ENCODE results near the gene FLNB.

FLNB gene

GRCh38 chr3:58009749-58010535 is 1.7 kb downstream of the FLNB start:
- no peak for DNase-seq

GRCh38 chr3:58010562-58010961 is 2.3 kb downstream of the FLNB start:
- no peak for DNase-seq

DNA sequence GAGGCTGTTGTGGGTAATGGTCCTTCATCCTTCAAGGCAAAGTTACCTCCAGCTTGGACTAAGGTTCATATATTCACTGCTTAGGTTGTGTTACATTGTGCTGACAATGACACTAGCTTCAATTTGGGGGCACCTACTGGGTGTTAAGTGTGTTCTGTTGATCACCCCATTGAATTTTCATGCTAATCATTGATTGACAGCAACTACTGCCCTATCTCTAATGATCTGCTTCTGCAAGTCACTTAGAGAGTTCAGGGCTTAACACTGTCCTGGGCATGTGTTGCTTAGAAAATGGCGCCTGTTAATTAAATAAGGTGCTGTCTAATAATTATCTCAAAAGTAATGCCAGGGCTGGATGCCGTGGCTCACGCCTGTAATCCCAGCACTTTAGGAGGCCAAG is 3.4 kb downstream of the FLNB start:
- DNase-seq: no peak

DNA sequence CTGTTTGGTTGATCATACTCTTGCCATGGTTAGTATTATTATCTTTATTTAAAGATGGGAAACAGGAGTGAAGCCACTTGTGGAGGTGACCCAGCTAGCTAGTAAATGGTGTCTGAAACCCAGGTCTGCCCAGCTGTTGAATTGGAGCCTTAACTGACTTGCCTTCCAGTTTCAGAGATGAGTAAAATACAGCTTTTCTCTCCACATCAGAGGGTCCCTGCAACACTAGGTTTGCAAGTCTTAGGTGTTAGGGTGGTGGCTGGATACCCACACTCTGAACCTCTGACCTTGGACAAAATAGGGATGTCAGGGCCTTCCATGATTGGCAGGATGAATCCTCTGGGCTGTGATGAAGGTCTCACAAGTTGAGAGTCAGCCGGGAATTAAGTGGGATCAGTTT is 4.1 kb downstream of the FLNB start:
- no peak for DNase-seq

DNA sequence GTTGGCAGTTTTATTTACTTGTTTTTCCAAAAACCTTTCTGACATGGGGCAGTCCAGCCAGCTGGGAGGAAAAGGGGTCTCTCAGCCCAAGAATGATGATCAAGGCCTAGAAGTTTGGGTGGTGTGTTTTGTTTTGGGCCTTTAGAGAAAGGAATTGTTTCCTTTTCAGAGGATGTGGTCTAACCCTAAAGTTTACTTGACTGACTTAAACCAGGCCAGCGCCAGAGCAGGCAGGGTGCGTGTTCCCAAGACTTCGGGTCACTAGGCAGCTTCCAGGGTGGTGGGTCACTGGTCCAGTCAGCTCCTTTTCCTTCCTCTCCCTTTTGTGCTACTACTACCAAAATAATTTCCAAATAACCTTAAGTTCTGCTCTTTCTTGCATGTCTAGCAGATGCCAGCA is 4.9 kb downstream of the FLNB start:
- no peak for DNase-seq

- no peak for DNase-seq
Observed at GRCh38 chr3:58013973-58014649, 5.9 kb downstream of the FLNB start.

GRCh38 chr3:58015520-58015915 is 7.3 kb downstream of the FLNB start:
- no peak for DNase-seq

DNA sequence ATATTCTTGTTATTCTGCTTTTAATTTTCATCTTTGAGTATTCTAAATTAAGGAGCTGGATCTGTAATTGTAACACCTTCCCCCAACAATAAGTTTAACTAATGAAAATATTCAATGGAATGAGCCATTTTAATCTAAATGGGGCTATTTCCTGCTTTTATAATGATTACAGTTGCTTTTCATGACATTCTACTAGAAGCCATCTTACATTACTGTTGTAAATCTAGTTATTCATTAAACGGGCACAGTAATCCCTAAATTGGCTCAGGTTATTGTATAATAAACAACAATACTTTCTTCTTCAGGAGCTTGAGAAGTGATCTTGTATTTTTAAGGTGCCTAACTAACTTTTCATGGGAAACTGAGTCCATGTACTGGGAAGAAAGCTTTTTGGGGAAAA is 8.5 kb downstream of the FLNB start:
- no peak for DNase-seq

DNA sequence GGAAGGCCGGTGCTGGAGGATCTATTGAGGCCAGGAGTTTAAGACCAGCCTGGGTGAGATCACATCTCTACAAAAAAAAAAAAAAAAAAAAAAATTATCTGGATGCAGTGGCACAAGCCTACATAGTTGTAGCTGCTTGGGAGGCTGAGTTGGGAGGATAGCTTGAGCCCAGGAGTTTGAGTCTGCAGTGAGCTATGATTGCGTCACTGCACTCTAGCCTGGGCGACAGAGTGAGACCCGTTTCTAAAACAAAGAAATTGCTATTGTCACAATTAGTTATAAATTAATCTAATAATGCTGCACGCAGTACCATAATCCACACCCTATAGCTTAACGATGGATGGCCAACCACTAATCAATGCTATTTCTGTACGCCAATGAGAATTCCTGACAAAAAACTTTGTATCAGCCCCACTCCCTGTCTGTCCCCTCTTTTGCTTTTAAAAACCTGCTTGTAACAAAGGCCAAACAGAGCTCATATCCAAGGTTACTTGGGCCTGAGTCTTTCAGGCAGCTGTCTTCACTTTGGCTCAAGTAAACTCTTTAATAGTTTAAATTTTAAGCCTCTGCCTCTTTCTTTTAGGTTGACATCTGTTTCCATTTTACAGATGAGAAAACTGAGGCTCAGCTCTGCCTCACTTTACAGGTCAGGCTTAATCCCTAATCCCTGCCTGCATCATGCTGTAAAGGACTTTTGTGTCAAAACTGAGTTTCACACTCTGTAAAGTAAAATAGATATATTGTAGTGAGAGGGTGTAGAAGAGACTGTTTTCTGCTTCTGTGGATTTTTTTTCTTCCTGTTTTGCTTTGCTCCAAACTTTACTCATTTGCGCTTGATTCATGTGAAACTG is 10.9 kb downstream of the FLNB start:
- DNase-seq: no peak

DNA sequence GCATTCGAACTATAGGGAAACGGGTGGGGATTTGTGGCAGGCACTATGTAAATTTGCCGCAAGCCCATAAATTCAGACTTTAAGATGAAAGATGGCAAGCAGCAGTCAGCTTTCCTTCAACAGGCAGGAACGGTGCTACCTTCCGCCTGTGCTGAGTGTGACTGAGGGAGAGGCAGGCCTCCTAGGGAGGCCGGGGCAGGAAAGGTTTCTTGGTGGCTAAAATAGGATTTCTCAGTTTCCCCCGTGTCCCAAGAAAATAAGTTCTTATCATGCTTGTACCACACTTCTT is 12.5 kb downstream of the FLNB start:
- DNase-seq: no peak

DNA sequence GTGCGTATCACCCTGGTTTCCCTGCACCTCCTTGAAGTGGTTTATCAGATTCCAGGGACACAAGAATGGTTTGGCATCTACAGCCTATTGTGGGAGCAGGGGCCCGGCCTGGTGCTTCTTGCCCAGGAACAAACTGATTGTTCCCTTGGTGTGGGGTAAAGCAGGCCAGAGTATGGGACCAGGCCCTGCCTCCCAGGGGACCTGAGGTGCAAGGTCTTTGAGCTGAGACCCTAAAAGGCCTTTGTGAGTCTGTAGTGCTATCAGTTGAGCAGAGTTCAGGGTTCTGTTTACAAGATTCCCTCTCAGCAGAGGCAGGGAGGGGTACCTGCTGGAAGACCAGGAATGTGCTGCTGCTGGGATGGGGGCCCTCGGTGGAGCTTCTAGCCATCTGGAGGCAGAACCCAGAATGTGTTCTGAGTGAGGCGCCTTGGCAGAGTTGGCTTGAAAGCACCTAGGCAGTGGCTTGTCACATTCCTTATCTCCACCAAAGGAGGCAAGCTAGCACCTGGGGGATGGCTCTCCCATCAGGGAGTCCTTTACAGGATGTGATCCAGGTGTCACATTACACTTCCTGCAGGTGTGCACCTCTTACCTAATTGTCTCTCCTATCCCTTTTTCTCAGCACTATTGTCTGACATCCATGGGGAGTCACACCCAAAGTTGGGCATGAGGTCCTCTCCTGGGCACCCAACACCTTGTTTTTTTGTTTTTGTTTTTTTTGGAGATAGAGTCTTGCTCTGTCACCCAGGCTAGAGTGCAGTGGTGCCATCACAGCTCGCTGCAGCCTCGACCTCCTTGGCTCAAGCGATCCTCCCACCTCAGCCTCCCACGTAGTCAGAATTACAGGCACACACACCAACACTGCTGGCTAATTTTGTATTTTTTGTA is 13.1 kb downstream of the FLNB start:
- no peak for DNase-seq

DNA sequence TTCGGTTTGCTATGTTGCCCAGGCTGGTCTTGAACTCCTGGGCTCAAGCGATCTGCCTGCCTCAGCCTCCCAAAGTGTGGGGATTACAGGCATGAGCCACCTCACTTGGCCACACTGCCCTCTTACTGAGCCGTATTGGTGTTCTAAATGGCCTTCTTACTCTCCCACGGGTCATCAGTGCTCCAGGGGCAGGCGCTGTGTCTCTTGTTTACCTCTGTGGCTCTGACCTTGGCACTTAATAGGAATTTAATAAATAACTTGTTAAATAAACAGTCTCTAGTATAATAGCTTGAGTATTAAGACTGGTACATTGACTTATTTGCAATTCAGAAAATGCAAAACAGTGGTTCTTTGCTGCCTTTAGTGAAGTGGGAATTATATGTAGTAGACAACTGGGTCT is 13.7 kb downstream of the FLNB start:
- DNase-seq: no peak

DNA sequence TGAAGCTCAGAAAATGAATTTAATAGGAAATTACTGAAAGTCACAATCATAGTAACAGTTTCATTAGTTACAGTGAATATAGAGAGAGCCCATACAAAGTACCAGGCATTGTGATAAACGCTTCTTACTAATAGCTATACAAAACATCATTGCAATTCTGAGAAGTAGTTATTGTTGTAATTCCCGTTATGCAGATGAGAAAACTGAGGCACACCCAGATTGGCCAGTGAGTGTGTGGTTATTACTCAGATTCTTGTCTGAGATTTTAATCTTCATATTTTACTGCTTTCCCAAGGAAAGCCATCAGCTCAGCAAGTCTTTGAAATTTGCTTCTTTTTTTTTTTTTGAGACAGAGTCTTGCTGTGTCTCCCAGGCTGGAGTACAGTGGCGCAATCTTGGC is 14.3 kb downstream of the FLNB start:
- no peak for DNase-seq

GRCh38 chr3:58023531-58023930 is 15.3 kb downstream of the FLNB start:
- no peak for DNase-seq

GRCh38 chr3:58025406-58025805 is 17.2 kb downstream of the FLNB start:
- DNase-seq: no peak

DNA sequence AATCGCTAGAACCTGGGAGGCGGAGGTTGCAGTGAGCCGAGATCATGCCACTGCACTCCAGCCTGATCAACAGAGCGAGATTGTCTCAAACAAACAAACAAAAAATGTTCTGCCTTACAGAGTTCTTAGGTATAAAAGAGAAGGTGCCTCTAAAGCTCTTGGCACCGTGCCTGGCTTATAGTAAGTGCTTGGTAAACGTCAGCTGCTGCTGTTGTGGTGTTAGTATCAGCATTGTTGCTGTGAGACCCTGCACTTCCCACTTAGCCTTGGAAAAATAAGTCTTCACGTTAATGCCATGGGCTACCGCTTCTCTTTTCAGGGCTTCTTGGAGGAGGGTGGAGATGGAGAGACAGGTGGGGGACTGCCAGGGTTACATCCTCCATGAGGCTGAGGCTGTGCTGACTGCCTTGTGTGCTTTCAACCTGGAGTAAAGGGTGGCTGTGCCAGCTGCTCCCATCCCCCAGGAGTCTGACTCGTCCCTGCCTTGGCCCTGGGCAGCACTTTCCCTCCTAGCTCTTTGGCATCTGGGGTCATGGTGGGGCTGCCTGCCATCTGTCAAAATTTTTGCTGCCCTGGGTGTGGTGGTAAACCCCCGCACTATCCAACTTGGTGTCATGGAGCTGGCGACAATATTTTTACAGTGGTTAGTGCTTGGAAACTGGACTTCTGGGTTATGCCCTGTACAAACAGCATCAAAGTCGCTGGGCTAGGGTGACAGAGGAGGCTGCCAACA is 17.8 kb downstream of the FLNB start:
- DNase-seq: no peak

- no peak for DNase-seq
Observed at GRCh38 chr3:58026598-58026997, 18.4 kb downstream of the FLNB start.

DNA sequence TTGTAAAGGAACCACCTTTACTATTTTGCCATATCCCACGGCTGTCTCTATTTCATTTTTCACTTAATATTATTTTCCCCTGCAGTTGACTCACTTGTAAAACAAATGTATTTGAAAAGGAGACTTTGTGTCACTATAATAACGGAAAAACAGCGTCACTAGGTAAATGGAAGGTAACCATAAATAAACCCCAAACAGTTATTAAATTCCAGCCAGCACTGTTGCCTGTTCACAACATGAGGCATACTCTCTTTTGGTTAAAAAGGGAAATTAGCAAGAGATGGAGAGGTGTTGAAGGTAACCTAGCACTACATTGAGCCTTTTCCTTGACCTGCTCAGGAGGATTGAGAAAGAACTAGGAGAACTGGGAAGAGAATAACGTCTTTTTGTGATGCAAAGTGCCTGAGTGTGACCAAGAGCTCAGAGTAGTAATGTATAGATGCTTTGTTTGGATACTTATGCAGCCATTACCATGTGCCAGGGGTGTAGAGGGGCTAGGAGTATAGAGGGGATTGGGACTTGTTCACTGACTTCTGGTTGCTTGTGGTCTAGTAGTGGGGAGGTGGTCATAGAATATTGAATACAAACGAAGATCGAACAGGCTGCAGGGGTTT is 19.6 kb downstream of the FLNB start:
- DNase-seq: no peak

DNA sequence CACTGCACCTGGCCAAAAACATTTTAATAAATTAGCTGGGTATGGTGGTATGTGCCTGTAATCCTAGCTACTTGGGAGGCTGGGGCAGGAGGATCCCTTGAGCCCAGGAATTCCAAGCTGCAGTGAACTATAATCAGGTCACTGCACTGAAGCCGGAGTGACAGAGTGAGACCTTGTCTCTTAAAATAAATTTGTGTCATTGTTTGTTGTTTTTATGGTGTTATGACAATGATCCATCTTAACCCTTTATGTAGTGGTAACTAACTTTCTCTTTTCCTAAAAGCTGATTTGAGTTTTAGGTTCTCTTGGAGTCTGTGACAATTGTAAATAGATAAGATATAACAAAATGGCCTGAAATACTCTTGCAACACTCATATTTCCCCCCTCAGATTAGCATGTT is 20.7 kb downstream of the FLNB start:
- no peak for DNase-seq

DNA sequence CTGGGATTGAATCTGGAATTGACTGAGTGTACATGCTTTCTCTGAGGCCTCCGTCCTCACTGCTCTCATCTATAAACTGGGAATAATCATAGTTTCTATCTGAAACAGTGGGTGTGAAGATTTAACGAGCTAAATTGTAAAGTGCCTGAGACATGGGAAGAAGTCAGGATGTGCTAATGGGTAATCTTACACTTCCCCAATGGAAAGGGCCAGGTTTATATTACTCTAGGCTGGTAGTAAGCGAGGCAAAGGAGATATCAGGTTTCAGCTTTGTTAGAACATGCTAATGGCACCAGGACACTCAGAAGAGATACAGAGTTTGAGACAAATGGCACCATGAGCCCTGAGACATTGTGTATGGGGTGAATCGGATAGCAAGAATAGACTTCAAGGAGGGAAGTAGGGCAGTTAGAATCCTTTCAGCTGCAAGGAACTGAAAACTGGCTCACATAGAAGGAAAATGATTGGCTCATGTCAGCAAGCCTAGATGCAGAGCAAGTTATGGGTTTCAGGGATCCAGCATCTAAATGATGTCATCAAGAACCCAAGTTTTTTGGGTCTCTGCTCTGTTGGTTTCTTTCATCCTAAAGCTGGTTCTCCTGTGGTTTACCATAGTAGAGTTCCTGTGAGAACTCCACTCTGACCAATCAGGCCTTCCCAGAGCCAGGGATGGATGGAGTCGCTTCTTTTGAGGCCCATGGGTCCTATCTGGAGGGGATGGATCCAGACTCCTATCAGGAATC is 21.8 kb downstream of the FLNB start:
- DNase-seq: no peak

GRCh38 chr3:58032186-58032585 is 24.0 kb downstream of the FLNB start:
- no peak for DNase-seq
